Activated naive CD8-positive, alpha-beta T cell treated with anti-CD3 and anti-CD28 coated beads, Interleukin-2, amount 50 U/mL, for 16 hours (primary cell): ENCODE results near the gene TRIP10.
A peak's percentile ranks its signal among the peaks of the same experiment; 100 is the strongest.
"Not testable (repeated sequence)": the region's sequence is repeated elsewhere in the genome, so short reads cannot be mapped to it uniquely, and the experiment has no call there.

ENCODE experiments used
- DNase-seq: peaks from one replicate; pipeline ENCODE4 v3.0.0-alpha.2; 2020; ENCODE audit warnings: low read depth, low spot score

The TRIP10 gene

DNA sequence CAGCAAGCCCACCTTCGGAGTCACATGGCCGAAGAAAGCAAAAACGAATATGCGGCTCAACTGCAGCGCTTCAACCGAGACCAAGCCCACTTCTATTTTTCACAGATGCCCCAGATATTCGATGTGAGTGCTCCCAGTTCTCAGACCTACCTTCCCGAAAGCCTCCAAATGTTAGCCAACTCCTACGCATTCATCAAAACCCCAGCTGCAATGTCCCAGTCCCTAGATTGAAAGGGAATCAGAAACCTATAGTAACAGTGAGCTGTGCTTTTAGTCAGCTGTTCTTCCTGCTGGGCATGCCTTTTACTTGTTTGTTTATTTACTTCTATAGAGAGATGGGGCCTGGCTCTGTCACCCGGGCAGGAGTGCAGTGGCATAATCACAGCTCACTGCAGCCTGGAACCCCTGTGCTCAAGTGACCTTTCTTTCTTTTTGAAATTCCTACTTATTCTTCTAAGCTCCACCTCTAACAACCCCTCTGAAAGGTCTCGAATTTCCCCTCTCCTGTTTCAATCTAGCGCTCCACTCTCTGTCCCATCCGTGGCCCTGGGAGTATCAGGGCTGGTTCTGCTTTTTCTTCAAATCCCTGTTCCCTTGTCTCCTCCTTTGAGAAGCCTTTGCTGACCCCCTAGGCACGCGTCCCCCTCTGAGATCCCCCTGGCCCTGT lies 4.4 kb downstream of the TRIP10 start:
- no peak for DNase-seq

- no peak for DNase-seq
These were observed 5.2 kb downstream of the TRIP10 start for GRCh38 chr19:6744381-6745301.

DNA sequence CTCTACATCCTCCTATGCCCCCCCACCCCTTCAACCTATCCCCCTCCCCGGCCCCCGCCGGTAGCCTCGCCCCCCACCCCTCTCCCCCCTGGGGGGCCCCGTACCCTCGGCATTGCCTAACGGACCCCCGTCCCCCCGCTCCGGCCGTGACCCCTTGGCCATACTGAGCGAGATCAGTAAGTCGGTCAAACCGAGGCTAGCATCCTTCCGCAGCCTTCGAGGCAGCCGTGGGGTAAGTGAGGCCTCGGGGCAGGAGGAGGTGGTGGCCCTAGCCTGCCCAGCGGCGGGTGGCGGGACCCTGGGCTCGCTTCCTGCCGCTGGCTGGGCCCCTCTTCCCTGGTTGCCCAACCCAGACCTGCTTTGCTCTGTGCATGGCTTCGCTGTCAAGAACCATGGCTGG lies 6.5 kb downstream of the TRIP10 start:
- DNase-seq = no peak

DNA sequence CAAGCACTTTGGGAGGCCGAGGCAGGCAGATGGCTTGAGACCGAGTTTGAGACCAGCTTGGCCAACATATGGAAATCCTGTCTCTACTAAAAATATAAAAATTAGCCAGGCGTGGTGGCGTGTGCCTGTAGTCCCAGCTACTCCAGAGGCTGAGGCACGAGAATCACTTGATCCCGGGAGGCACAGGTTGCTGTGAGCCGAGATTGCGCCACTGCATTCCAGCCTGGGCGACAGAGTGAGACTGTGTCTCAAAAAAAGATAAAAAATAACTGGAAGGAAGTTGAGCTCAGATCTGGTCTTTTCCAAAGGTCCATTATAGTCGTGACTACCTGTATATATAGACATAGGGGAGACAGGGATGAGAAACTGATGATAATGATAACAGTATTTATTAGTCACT lies 9.1 kb downstream of the TRIP10 start:
- not testable (repeated sequence) for DNase-seq

DNA sequence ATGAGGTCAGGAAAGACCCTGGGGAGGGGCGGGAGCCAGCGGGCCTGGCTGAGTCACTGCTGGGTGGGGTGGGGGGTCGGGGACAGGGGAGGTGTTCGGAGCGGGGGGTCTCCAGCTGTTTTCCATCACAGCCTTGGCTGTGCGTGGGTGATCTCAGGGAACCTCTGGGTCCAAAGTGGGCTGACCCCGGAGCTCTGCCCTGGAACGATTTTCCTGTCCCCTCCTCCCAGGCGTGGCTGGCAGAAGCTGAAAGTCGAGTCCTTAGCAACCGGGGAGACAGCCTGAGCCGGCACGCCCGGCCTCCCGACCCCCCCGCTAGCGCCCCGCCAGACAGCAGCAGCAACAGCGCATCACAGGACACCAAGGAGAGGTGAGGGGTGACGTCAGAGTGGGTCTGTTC lies 10.6 kb downstream of the TRIP10 start:
- DNase-seq = no peak

DNA sequence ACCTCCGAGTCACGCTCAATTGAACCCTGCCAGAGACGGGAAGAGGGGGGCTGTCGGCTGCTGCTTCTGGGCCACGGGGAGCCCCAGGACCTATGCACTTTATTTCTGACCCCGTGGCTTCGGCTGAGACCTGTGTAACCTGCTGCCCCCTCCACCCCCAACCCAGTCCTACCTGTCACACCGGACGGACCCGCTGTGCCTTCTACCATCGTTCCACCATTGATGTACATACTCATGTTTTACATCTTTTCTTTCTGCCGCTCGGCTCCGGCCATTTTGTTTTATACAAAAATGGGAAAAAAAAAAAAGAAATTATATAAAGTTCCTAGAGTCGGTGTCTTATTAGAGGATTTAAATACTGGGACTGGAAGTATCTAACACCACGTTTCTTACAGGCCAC lies 11.7 kb downstream of the TRIP10 start:
- DNase-seq = no peak

DNA sequence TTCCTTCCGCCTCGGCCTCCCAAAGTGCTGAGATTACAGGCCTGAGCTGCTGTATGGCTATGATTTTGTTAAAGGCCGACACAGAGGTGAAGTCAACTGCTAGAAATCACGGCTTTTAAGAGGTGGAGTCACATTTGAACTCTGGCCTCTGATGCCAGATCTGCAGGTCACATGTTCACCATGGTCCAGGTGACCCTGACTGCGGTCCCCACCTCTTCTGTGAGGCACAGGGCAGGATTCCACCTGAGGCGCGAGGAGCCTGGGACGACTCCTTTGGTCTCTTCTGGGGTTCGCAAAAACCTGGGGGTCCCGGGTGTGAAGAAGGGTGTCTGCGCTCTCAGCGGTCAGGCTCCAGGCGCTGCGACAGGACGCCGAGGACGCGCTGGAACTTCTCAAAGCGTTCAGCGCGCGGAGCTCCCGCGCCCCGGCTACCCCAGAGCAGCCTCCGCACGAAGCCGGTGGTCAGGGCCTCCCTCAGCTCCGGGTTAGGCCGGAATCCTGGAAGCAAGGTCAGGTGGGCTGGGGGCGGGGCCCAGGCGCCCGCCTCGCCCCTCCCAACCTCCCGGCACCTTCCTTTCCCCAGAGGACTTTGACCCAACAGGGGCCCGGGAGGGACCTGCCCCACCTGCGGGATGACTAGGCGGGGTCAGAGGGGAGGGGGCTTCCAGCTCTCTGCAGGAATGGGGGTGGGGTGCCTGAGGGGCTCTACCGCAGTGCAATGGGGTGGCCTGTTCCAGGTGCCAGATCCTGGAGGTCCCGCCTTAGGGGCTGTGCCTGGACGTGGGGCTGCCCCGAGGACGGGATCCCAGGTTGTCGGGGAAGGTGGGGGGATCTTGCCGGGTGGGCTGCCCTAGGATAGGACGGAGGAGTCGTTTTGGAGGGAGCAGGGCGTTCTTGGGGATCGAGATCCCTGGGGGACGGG lies 13.0 kb downstream of the TRIP10 start:
- no peak for DNase-seq

- peak; percentile 77 for DNase-seq
These were observed 13.9 kb downstream of the TRIP10 start for GRCh38 chr19:6753178-6754031.

DNA sequence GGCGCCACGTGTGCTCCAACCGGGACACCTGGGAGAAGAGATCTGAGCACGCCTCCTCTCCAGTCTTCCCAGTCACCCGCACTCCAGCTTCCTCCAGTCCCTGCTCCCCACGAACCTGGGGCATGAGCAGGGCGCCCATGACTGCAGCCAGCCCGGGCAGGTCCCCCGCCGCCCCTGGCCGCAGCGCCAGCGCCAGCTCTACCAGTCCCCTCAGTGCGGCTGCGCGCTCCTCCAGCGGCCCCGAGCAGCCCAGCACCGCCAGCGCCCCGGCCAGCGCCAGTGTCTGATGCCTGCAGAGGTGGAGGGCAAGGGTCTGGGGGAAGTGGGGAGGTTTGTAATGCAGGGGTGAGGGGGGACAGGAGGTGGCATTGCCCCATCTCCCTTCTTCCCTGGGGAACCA lies 14.7 kb downstream of the TRIP10 start:
- no peak for DNase-seq

GRCh38 chr19:6754653-6755463 lies 15.4 kb downstream of the TRIP10 start:
- no peak for DNase-seq

- DNase-seq = no peak
These were observed 21.1 kb downstream of the TRIP10 start for GRCh38 chr19:6760606-6761005.

GRCh38 chr19:6761053-6761676 lies 21.7 kb downstream of the TRIP10 start:
- DNase-seq = no peak

DNA sequence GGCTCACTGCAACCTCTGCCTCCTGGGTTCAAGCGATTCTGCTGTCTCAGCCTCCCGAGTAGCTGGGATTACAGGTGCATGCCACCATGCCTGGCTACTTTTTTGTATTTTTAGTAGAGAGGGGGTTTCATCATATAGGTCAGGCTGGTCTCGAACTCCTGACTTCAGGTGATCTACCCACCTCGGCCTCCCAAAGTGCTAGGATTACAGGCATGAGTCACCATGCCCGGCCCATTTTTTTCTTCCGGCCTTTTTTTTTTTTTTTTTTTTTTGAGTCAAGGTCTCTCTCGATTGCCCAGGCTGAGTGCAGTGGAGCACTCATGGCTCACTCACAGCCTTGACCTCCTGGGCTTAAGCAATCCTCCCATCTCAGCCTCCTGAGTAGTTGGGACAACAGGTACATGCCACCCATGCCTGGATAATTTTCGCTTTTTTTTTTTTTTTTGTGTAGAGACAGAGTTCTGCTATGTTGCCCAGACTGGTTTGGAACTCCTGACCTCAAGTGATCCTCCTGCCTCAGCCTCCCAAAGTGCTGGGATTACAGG lies 22.8 kb downstream of the TRIP10 start:
- not testable (repeated sequence) for DNase-seq

GRCh38 chr19:6765738-6766356 lies 26.4 kb downstream of the TRIP10 start:
- DNase-seq = no peak

GRCh38 chr19:6766357-6767080 lies 27.0 kb downstream of the TRIP10 start:
- DNase-seq = no peak

DNA sequence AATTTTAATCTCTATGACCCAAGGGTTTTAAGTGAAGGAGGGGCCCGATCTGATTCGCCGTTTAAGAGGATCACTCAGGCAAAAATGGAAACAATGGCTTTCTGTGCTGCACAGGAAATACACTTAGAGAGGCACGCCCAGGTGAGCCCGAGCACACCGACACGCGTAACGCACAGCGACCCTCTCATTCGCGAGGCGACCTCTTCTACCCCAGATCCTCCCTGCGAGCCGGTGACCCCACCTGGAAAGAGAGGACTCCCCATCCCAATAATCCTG lies 27.5 kb downstream of the TRIP10 start:
- no peak for DNase-seq

- DNase-seq = peak; percentile 88
These were observed 28.1 kb downstream of the TRIP10 start, which contains the start of gene SH2D3A for GRCh38 chr19:6767357-6768235. SH2D3A (minus strand) TSS chr19:6767435; CDS start chr19:6763748, 3,687 bp downstream.
